Measurements from ENCODE around the gene ADAM12.
"Not testable (repeated sequence)": the region's sequence is repeated elsewhere in the genome, so short reads cannot be mapped to it uniquely, and the experiment has no call there.

The ADAM12 gene

DNA sequence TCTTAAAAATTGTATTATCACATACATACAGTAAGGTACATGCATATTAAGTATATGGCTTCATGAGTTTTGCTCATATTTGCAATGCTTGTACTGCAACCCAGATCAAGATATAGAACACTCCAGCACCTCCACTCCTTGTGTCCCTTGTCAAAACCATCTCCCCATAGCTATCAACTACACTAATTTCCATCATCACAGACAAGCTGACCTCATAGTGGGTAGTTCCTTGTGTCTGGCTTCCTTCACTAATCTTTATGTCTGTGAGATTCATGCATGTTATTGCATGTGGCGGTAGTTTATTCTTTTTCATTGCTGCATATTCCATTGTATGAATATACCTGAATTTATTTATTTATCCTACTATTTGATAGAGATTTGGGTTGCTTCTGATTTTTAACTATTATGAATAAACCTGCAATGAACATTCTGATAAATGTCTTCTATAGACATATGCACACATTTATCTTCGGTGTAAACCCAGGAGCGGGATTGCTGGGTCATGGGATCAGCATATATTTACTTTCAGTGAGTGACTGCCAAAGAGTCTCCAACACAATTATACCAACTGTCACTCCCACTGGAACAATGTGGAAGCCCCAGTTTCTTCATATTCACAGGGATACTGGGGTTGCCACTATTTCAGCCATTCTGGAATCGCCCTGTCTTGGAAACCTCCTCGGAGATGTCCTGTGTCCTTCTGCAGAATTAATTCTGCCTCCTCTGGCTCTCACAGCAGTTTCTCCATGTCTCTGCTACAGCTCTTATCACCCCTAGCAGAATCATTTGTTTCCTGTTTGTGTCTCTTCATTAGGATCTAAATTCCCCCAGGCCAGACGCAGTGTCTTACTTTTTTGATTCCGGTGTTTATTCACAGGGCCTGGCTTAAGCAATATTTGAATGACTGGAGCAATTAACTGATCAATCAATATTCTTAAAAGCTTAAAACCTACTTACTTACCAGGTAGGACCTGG, 14.7 kb upstream of the ADAM12 start:
- no peak for DNase-seq (ENCODE audit: low spot score)

DNA sequence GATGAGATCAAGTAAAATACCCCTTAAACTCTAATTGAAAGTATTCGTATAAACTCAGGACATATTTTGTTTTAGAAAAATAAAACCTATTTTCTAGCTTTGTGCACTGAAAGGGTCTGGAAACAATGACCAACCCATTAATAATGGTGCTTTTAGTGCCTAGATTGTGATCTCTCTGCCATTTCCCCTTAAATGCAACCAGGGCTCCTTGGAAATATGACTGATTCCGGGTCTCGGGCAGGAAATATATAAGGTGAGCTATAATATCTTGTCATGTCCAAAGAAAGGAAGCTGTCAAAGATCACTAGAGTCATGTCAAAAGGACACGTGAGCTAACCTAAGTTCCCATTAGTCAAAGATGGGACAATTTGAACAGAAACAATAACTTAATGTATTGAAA, 12.4 kb upstream of the ADAM12 start:
- no peak for DNase-seq (ENCODE audit: low spot score)

DNA sequence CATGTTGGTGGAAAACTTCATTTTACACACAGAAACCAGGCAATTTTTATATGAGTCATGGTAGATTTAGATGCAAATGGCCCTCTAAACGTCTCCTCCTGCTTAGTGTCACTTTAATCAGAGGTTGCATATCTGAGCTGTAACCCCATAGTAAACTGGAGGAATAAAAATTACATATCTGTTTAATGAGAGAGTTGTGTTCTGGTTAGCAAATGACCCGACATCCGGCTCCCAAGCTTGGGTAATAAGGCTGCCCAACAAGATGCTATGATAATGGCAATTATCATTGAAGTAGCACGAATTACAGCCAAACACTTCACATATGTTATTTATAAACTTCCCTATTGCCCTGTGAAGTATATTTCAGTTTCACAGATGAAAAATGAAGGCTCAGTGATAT, 10.6 kb upstream of the ADAM12 start:
- no peak for DNase-seq (ENCODE audit: low spot score)

DNA sequence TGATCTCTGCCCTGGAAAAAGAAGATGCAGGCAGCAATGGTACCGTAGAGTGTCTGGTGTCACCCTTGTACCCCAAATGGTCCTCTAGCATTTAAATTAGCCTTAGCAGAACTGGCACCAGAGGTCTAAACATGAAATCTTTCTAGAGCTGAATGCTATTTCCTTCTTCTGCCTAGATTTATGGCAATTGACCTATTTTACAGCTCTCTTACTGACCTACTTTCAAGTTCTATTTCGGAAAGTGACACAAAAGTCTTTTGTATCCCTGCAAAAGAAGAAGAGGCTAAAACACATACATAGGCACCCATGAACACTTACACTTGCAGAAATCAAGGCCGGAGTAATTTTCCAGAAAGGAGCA, 10.1 kb upstream of the ADAM12 start:
- DNase-seq (ENCODE audit: low spot score), result no peak

DNA sequence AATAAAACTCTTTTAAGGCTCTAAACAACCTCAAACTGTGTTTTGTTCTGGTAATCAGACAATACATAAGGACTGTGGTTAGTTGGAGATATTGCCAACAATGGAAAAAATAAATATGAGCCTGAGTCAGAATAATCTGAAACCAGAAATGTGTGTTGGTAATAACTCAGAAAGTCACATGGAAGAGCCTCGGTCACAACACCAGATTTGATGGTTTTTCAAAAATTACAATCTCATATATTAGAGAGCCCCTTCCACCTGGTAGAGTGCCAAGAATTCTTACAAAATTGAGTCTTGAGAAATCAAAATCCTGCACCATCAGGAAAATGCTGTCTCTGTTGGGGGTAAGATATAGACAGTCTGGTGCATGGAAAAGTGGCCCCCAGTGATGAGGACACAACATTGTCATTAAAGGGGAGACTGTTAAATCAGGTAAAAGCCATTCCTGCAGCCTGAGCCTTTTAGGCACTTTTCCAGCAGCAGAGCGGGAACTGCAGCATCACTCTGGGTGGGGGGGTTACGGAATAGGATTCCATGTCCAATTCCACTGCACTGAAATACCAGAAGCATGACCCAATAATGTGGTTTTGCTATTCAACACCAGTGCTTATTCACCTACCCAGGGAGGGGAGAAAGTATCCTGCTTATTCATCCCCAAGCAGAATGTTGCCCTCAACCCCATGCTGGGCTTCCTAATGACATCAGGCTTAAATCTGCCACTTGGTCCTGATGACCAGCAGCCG, 9.5 kb upstream of the ADAM12 start:
- DNase-seq (ENCODE audit: low spot score), result no peak

DNA sequence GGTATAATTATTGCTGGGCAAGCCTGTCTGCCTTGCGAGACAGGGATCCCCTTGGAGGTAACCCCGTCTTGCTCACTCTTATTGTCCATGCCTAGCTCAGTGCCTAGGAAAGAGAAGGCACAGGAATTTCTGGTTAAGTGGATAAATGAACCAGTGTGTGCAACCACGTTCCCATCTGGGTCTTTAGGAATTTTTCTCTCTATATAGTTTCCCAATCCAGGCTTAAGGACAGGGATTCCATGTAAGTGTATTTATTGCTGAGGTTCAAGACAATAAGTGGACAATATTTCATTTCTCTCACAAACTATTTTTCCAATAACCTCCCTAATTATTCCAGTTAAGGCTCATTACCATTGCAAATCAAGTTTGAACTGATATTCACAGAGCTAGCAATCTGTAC, 8.9 kb upstream of the ADAM12 start:
- DNase-seq (ENCODE audit: low spot score), result no peak

DNA sequence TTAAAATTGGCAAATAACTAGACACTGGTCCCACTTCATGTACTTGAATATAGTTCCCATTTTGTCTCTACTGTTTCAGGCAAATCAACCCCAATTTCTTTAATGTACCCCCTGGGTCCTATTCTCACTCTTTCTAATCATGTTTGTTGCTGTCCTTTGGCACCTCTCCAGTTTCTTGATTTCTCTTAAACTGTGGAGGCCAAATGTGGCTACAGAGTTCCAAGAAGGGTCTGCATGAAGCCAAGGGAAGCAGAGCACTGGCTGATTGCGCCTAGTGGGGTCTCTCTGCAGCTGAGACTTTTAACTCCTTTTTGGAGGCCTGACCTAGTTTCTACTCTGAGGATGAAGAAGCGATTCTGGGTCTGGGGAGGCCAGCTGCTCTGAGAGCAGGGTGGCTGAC, 6.7 kb upstream of the ADAM12 start:
- DNase-seq (ENCODE audit: low spot score), result no peak

DNA sequence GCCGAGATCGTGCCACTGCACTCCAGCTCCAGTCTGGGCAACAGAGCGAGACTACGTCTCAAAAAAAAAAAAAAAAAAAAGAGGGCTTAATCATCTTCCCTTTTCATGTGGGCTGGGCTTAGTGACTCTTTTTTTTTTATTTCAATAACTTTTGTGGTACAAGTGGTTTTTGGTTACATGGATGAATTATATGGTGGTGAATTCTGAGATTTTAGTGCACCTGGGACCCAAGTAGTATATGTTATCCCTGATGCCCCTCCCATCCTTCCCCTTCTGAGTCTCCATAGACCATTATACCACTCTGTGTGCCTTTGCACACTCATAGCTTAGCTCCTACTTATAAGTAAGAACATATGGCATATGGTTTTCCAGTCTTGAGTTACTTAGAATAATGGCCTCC, 4.8 kb upstream of the ADAM12 start:
- no peak for DNase-seq (ENCODE audit: low spot score)

DNA sequence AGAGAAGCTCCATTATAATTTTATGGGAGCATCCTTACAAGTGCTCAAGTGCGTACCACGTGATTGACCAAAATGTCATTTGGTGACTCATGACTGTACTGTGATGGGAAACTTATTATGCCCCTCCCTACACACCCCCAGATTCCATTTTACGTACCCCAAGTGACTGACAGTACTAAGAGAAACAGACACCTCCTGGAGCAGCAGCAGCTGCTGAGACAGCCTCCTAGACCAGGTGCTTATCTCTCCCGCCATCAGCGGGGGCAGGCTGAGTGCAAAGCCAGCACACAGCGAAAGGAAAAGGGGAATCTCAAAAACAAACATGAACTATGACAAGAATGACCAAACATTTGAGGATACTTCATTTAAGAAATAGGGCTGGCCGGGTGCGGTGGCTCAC, 4.2 kb upstream of the ADAM12 start:
- no peak for DNase-seq (ENCODE audit: low spot score)

DNA sequence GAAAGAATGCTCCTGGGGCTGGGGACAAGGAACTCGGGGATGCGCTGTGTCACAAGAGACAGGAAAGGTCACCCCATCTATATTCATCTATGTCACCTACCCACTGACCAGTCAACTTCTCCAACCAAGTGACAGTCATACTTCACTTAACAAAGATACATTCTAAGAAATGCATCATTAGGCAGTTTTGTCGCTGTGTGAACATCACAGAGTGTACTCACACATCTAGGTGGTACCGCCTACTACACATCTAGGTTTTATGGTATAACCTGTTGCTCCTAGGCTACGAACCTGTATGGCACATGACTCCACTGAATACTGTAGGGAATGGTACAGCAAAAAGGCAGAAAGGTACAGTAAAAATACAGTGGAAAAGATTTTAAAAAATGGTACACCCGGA, 3.8 kb upstream of the ADAM12 start:
- no peak for DNase-seq (ENCODE audit: low spot score)

DNA sequence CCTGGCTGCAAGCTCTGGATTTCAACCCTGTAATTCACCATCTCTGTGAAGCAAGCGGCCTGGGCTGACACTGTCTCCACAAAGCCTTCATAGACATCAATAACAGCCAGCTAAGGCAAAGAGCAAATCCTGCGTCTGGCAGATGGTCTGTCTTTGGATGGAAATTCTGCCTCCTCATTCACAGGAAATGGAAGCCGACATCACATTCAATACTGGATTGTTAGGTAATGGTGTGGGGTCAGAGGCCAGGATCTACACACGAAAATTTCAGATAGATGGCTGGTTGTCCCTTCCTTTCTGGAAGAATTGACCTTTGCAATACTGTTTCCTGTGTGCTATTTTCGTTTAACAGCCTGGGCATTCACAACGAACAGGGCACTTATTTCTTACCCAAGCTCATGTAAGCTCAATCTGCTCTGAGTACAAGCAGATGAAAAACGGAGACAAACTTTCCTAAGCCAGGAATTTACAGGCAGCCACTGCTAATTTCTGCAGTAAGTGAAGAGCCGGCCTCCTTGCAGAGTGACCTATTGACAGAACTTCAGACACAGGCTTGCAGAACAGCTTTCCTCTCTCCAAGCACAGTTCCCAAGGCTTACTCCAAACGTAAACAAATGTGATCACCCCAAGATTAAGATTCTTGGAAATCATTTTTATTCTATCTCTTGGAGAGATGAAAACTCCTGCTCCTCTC, 3.1 kb upstream of the ADAM12 start:
- no peak for DNase-seq (ENCODE audit: low spot score)

DNA sequence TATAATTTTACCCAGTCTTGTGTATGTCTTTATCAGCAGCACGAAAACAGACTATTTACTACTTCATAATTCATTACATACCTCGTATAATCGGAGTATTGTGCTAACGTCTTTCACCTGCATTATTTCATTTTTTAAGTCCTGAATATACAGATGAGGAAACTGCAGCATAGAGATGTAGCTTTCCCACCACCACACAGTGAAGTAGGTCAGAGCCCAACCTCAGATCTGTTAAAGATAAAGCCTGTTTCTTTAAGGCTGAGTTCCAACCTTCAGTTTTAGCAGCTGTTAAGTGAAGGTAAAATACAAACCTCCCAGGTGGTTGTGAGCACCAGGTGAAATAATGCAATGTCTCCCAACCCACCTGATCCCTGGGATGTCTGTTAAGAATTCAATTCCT, 2.0 kb upstream of the ADAM12 start:
- DNase-seq (ENCODE audit: low spot score), result no peak

DNA sequence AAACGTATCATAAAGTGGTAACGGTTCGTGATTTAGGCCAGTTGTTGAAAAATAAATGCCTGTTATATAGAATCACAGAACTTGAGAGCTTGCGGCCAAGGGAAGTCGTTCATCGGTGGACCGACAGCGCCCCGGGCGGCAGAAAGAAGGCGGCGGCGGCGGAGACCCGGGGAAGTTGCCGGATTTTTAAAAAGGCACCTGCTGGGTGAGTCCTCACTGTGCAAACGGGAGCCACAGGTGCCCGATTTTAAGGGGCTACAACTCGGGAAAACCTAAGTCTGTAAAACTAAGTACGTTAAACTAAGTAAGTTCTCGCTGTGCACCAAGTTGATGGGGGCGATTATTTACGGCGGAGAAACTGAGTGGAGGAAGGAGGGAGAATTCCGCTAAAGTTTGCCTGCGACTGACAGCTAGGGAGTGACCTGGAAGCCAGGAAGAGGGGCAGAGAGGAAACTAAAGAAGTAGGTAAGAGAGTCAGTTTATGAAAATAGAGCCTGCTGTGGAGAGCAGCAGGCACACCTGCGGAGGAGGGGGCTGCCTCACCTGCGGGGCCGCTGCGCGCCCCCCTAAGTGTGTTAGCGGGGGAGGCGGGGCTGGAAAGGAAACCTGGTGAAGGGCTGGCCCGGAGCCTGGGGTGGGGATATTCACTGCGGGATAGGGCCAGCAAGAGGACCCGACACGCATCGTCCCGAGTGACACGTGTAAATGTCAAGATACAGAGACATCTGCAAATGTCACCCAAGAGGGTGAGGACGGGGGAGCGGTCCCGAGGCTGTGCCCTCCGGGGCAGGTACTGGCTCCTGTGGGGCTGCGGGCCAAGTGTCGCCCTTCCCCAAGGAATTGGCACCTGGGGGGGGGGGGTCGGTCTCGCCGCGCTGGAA, 996 bp downstream of the ADAM12 start:
- peak; percentile 88 for DNase-seq (ENCODE audit: low spot score)

DNA sequence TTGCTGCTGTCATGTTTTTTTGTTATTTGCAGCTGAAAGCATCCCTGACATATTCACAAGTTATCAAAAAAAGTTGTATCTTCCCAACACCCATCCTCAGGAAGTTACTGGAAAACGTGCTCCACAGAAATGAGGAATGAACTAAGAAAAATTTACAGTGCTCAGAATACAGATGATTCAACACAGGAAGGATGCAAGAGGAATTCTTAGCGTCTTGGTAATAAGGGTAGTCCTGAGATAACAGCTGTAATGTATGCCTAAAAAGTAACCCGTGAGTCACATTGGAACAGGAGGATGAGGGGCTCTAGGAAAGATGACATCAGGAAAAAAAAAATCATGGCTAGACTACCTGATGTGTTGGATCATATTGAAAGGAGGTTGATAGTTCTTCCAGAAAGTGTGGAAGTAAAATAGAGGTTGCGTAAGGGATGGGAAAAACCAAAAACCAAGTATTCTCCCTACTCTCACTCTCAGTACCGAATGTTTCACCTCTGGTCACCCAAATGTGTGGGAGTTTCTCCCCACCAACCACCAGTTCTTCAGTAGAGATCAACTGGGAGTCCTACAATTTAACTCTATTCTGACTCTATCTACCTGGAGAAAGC, 3.9 kb downstream of the ADAM12 start:
- no peak for DNase-seq (ENCODE audit: low spot score)

DNA sequence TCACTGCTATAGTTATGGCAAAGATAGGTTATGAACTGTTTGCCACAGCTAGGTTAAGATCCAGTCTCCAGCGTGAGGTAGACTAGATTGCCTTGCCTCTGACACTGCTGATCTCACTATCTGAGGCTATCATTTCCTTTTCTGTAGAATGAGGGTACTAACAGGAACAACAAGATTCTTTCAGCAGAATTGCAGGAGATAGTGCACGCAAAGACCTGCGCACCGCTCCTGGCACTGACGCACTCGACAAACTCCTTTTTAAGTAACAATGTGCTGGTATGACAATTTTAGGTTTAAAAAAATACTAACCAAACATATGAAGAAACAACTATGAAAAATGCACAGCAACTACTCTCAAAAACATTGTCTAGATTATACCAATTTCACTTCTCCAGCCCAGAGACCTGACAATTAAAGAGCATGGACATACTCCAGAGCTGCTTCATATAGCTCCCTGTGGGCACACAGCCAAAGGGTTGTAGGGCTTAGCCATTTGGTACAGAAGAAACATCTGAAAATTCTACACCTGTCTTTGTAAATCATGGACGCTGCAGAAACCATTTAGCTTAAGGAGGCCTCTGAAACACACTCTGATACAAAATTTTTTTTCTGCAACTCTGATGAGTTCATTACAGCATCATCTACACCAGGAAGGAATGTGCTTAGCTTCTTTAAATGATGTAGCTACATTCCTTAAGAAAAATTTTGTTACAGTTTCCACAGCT, 7.8 kb downstream of the ADAM12 start:
- no peak for DNase-seq (ENCODE audit: low spot score)

DNA sequence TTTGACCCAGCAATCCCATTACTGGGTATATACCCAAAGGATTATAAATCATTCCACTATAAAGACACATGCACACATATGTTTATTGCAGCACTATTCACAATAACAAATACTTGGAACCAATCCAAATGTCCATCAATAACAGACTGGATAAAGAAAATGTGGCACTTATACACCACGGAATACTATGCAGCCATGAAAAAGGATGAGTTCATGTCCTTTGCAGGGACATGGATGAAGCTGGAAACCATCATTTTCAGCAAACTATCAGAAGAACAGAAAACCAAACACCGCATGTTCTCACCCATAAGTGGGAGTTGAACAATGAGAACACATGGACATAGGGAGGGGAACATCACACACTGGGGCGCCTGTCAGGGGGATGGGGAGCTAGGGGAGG, 9.1 kb downstream of the ADAM12 start:
- not testable (repeated sequence) for DNase-seq (ENCODE audit: low spot score)

DNA sequence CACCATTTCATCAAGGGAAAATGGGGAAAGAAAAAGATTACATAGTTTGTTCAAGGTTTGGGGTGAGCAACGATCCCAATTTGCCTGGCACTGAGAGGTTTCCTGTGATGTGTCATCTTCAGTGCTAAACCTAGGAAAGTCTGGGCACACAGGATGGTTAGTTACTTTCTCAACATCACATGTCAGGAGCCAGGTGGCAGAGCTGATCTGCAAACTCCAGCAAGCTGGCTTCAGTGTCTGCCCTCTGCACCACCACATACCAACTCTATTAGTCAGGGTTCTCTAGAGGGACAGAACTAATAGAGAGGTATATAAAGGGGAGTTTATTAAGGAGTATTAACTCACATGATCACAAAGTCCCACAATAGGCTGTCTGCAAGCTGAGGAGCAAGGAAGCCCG, 11.3 kb downstream of the ADAM12 start:
- no peak for DNase-seq (ENCODE audit: low spot score)

DNA sequence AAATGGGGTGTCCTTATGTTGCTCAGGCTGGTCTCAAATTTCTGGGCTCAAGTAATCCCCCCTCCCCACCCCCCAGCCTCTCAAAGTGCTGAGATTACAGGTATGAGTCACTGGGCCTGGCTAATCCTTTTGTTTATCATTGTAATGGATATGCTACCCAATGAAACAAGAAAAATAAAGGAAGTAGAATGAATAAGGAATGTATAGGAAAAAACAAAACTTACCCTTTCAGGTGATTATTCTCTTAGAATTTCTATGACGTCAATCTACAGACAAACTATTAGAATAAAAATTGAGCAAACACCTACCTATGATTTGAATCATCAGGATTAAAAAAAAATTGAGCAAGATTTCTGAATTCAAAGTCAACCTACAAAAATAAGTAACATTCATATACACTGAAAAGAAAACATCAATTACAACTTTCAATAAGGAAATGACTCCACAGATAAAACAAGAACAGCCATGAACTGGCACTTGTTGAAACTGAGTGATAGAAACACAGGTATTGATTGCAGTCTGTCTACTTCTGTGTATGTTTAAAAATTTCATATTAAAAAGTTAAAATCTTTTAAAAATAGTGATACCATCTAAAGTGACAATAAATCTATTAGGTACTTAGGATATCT, 12.2 kb downstream of the ADAM12 start:
- no peak for DNase-seq (ENCODE audit: low spot score)

DNA sequence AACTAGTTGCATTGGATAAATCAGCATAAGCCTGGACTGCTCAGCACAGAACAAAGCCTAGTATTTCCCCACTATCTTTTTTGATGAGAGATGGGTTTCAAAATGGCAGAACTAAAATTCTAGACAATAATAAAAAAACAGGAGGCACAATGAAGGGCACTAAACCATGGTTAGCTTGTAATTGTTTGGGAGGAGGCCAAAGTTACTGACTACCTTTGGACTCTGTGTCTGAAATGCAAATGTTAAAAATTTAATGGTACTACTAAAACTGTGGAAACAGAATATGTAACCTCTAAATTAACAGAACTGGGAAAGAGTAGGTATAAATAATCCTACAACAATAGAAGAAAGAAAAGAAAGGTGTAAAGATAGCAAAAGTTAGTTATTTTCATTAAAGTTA, 13.0 kb downstream of the ADAM12 start:
- DNase-seq (ENCODE audit: low spot score), result no peak

DNA sequence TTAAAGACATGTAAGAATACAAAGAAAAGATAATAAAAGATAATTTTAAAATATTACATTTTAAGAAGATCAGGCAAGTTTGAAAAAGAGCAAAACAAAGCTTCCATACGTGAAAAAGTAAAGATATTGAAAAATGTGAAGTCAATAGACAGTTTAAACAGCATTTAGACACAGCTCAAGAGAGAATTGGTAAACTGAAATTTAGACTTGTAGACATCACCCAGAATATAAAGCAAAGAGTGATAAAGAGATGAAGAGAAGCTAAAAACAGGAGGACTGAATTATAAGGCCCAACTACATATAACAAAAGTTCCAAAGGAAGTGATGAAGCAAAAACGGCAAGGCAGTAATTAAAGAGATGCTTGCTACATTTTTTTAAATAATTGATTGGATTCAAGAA, 13.8 kb downstream of the ADAM12 start:
- DNase-seq (ENCODE audit: low spot score), result no peak

Data from left forelimb (tissue), 1 donor.